Measurements from ENCODE around the gene EIF4G3. TPM values are rescaled to one million over a fixed set of nuclear protein-coding genes. Genes with fewer than 3 reads are reported as not detected.

The EIF4G3 gene
- total RNA-seq, 1 experiment from 2014 or later = 55.4 TPM

GRCh38 chr1:20883766-20884165, 292.9 kb downstream of the EIF4G3 start:
- TF ChIP-seq, protein P1, sequence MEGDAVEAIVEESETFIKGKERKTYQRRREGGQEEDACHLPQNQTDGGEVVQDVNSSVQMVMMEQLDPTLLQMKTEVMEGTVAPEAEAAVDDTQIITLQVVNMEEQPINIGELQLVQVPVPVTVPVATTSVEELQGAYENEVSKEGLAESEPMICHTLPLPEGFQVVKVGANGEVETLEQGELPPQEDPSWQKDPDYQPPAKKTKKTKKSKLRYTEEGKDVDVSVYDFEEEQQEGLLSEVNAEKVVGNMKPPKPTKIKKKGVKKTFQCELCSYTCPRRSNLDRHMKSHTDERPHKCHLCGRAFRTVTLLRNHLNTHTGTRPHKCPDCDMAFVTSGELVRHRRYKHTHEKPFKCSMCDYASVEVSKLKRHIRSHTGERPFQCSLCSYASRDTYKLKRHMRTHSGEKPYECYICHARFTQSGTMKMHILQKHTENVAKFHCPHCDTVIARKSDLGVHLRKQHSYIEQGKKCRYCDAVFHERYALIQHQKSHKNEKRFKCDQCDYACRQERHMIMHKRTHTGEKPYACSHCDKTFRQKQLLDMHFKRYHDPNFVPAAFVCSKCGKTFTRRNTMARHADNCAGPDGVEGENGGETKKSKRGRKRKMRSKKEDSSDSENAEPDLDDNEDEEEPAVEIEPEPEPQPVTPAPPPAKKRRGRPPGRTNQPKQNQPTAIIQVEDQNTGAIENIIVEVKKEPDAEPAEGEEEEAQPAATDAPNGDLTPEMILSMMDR (IDR thresholded peaks at IDR 0.05; ENCODE audit: insufficient read depth in 1 of 2, low read depth in 1 of 2, low read length in 1 of 2, severe bottlenecking in 1 of 2, unreplicated experiment in 1 of 2) = no peak
- Histone ChIP-seq H3K4me1 (peaks cover 23% of the 10 kb centered on the region), H3K36me3 (ENCODE audit: control insufficient read depth, insufficient read depth, low read length) (no peaks in the 10 kb centered on the region), H3K4me3 (ENCODE audit: low read depth, low read length) (no peak overlapping the region), H3K27me3 (replicated peaks; ENCODE audit: control insufficient read depth, insufficient read depth, low read length) (no peaks in the 10 kb centered on the region), H3K9me3 (no peaks in the 10 kb centered on the region)
- Mint-ChIP-seq H3K36me3 (ENCODE audit: insufficient read depth, unreplicated experiment) (peaks cover 13% of the 10 kb centered on the region), H3K4me3 (ENCODE audit: unreplicated experiment) (no peak overlapping the region), H3K9me3 (ENCODE audit: unreplicated experiment) (no peaks in the 10 kb centered on the region), H3K27me3 (ENCODE audit: insufficient read depth, unreplicated experiment) (no peaks in the 10 kb centered on the region), H3K4me1 (ENCODE audit: low read depth, unreplicated experiment) (peaks cover 14% of the 10 kb centered on the region), H3K27ac (ENCODE audit: unreplicated experiment) (peak overlapping the region; percentile 14)
- POLR2A ChIA-PET = no interaction called here
- intact Hi-C loops (cut with micrococcal nuclease; ENCODE audit: unreplicated experiment) = no loop called here
- CTCF ChIA-PET = no interaction called here
- no TSS peak for BruUV-seq (replicated peaks)
- DNase-seq = peak in 1 of 2 experiments; percentile 1

DNA sequence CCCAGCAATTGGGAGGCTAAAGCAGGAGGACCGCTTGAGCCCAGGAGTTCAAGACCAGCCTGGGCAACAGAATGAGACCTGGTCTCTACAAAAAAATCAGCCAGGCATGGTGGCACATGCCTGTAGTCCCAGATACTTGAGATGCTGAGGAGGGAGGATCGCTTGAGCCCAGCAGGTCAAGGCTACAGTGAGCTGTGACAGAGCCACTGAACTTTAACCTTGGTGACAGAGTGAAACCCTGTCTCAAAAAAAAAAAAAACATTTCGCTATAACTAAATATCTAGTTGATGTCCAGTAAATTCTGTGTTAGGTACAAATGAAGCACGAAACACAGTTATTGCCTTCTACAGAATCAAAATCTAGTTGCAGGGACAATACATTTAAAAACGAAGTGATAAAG, 293.9 kb downstream of the EIF4G3 start:
- no peaks in the 10 kb centered on the region for H3K27me3 ChIP-seq (replicated peaks; ENCODE audit: control insufficient read depth, insufficient read depth, low read length)
- peaks cover 20% of the 10 kb centered on the region for H3K36me3 Mint-ChIP-seq (ENCODE audit: insufficient read depth, unreplicated experiment)
- H3K27me3 Mint-ChIP-seq (ENCODE audit: insufficient read depth, unreplicated experiment) = no peaks in the 10 kb centered on the region
- intact Hi-C loops (cut with micrococcal nuclease; ENCODE audit: unreplicated experiment) = no loop called here
- H3K9me3 ChIP-seq = no peaks in the 10 kb centered on the region
- H3K4me1 Mint-ChIP-seq (ENCODE audit: low read depth, unreplicated experiment) = peaks cover 14% of the 10 kb centered on the region
- TF ChIP-seq, protein P1 (IDR thresholded peaks at IDR 0.05; ENCODE audit: insufficient read depth in 1 of 2, low read depth in 1 of 2, low read length in 1 of 2, severe bottlenecking in 1 of 2, unreplicated experiment in 1 of 2) = no peak
- H3K27ac Mint-ChIP-seq (ENCODE audit: unreplicated experiment) = peak overlapping the region; percentile 14
- ChIA-PET POLR2A (no interaction called here), CTCF (no interaction called here)
- no peaks in the 10 kb centered on the region for H3K9me3 Mint-ChIP-seq (ENCODE audit: unreplicated experiment)
- BruUV-seq (replicated peaks) = no TSS peak
- H3K4me3 ChIP-seq (ENCODE audit: low read depth, low read length) = no peak overlapping the region
- H3K36me3 ChIP-seq (ENCODE audit: control insufficient read depth, insufficient read depth, low read length) = no peaks in the 10 kb centered on the region
- no peak overlapping the region for H3K4me3 Mint-ChIP-seq (ENCODE audit: unreplicated experiment)
- peaks cover 23% of the 10 kb centered on the region for H3K4me1 ChIP-seq
- no peak for DNase-seq

DNA sequence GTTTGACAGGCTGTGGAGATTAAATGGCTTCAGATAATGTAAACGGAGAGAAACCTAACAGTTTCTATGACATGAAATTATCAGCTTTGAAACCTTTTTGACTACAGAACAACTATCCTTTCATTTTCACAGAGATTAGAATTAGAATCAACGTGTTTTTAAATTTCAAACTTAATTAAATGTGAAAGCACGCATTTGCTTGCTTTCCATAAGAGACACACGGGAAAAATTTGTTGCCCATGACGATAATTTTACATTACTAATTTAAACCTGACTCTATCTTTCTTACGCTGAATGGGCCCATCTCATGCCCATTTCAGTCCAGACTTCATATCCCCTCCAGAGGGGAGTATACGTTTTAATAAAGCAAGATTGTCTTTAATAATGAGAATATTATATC, 297.9 kb downstream of the EIF4G3 start:
- H3K36me3 ChIP-seq (ENCODE audit: control insufficient read depth, insufficient read depth, low read length) = no peaks in the 10 kb centered on the region; the same call in 1 of the 2 replicates
- POLR2A ChIA-PET = no interaction called here
- no TSS peak for BruUV-seq (replicated peaks)

More for the DNA sequence above, 297.9 kb downstream of the EIF4G3 start:
- Histone ChIP-seq H3K9me3 (no peaks in the 10 kb centered on the region), H3K4me1 (peaks cover 3% of the 10 kb centered on the region; the same call in 1 of the 2 replicates), H3K27me3 (replicated peaks; ENCODE audit: control insufficient read depth, insufficient read depth, low read length) (no peaks in the 10 kb centered on the region), H3K4me3 (ENCODE audit: low read depth, low read length) (no peak overlapping the region)
- no peak for DNase-seq
- no peak overlapping the region for H3K27ac Mint-ChIP-seq (ENCODE audit: unreplicated experiment)
- TF ChIP-seq, protein P1 (IDR thresholded peaks at IDR 0.05; ENCODE audit: insufficient read depth in 1 of 2, low read depth in 1 of 2, low read length in 1 of 2, severe bottlenecking in 1 of 2, unreplicated experiment in 1 of 2) = no peak
- H3K4me3 Mint-ChIP-seq (ENCODE audit: unreplicated experiment) = no peak overlapping the region
- peaks cover 27% of the 10 kb centered on the region for H3K36me3 Mint-ChIP-seq (ENCODE audit: insufficient read depth, unreplicated experiment)
- H3K9me3 Mint-ChIP-seq (ENCODE audit: unreplicated experiment) = no peaks in the 10 kb centered on the region
- intact Hi-C loops (cut with micrococcal nuclease; ENCODE audit: unreplicated experiment) = no loop called here
- H3K4me1 Mint-ChIP-seq (ENCODE audit: low read depth, unreplicated experiment) = peaks cover 11% of the 10 kb centered on the region
- no peaks in the 10 kb centered on the region for H3K27me3 Mint-ChIP-seq (ENCODE audit: insufficient read depth, unreplicated experiment)
- CTCF ChIA-PET = no interaction called here
